CD4-positive, alpha-beta T cell treated with Interferon gamma for 1 hour (primary cell): ENCODE results near the gene PLEKHN1.

Source experiments
- DNase-seq: peaks from one replicate; pipeline ENCODE4 v3.0.0-alpha.2; 2020

Gene PLEKHN1

GRCh38 chr1:929712-930632 lies 36.3 kb upstream of the PLEKHN1 start:
- DNase-seq = no peak

- DNase-seq = no peak
These were observed 35.6 kb upstream of the PLEKHN1 start for GRCh38 chr1:930633-931138.

- no peak for DNase-seq
These were observed 34.7 kb upstream of the PLEKHN1 start for GRCh38 chr1:931380-932172.

GRCh38 chr1:932173-932510 lies 34.1 kb upstream of the PLEKHN1 start:
- DNase-seq = no peak

- DNase-seq = no peak
These were observed 33.3 kb upstream of the PLEKHN1 start for GRCh38 chr1:932776-933602.

- no peak for DNase-seq
These were observed 32.7 kb upstream of the PLEKHN1 start for GRCh38 chr1:933603-933940.

- DNase-seq = no peak
These were observed 31.1 kb upstream of the PLEKHN1 start for GRCh38 chr1:934991-935750.

GRCh38 chr1:935751-936231 lies 30.5 kb upstream of the PLEKHN1 start:
- no peak for DNase-seq

- DNase-seq = no peak
These were observed 29.7 kb upstream of the PLEKHN1 start for GRCh38 chr1:936348-937264.

GRCh38 chr1:937521-937920 lies 28.8 kb upstream of the PLEKHN1 start:
- DNase-seq = no peak

GRCh38 chr1:938088-938683 lies 28.1 kb upstream of the PLEKHN1 start:
- DNase-seq = no peak

- DNase-seq = no peak
These were observed 27.4 kb upstream of the PLEKHN1 start for GRCh38 chr1:938711-939489.

GRCh38 chr1:939511-940106 lies 26.7 kb upstream of the PLEKHN1 start:
- no peak for DNase-seq

- DNase-seq = no peak
These were observed 25.9 kb upstream of the PLEKHN1 start for GRCh38 chr1:940107-941014.

- DNase-seq = no peak
These were observed 25.2 kb upstream of the PLEKHN1 start for GRCh38 chr1:941015-941587.

GRCh38 chr1:941588-942383 lies 24.5 kb upstream of the PLEKHN1 start:
- DNase-seq = no peak

- no peak for DNase-seq
These were observed 23.9 kb upstream of the PLEKHN1 start for GRCh38 chr1:942411-942821.
